Subcutaneous preadipocyte (primary cell): ENCODE data around the gene CAMK2D. TPM values are rescaled to one million over a fixed set of nuclear protein-coding genes. Genes with fewer than 3 reads are reported as not detected.

Experiments
- small RNA-seq: library from RNA; depleted of rRNA; stranded (forward); fragments of <200 nt; gene quantifications from one replicate; pipeline ENCODE3, GENCODE V24; 2012
- total RNA-seq: library from RNA; depleted of rRNA; stranded (reverse); fragments of >200 nt; gene quantifications from 2 replicates; pipeline ENCODE4 v1.2.3, GENCODE V29; 2012

Gene CAMK2D
- total RNA-seq, result 172 and 249 TPM in 2 replicates

GRCh38 chr4:113761620-113762185 lies at the start of gene CAMK2D:
Gene CAMK2D, minus strand, starts transcription at chr4:113761738. Its CDS starts 670 bp downstream, at chr4:113761068.

Small RNAs within 50 kb of the gene (small RNA-seq; reads per million reads assigned to genes)
- gene RN7SL184P (not detected), gene RNU1-138P (0.49 reads per million, percentile 29 among the genes with 10 or more reads in this experiment)

Other genes starting within 250 kb of the CAMK2D start
- gene ARSJ, start 217.9 kb upstream of the CAMK2D start, total RNA-seq, result 15.8 and 27.2 TPM in 2 replicates